ENCODE measurements around the gene TXK. TPM values are rescaled to one million over a fixed set of nuclear protein-coding genes. Genes with fewer than 3 reads are reported as not detected.

TXK gene
- total and polyA plus RNA-seq, 2 of the 13 experiments (the other 11 are each of a cell fraction or from before 2014, with no cell fraction given): not detected

DNA sequence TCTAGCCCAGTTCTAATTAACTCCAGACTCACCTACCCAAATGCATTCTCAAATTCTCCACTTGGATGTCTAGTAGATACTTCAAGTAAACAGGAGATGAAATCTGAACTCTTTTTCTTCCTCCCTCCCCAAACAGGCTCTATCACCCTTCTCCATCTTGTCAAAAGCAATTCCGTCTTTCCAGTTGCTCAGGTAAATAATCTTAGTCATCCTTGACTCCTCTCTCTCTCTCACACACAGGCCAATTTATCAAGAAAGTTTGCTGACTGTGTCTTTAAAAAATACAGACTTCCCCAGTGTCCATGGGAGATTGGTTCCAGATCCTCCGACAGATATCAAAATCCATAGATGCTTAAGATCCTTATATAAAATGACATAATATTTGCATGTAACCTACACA is 12.9 kb downstream of the TXK start:
- ChIA-PET POLR2A (no interaction called here), CTCF (ENCODE audit: low intra/inter-chr PET ratio, low total read pairs) (no interaction called here)
- TF ChIP-seq, protein P1, sequence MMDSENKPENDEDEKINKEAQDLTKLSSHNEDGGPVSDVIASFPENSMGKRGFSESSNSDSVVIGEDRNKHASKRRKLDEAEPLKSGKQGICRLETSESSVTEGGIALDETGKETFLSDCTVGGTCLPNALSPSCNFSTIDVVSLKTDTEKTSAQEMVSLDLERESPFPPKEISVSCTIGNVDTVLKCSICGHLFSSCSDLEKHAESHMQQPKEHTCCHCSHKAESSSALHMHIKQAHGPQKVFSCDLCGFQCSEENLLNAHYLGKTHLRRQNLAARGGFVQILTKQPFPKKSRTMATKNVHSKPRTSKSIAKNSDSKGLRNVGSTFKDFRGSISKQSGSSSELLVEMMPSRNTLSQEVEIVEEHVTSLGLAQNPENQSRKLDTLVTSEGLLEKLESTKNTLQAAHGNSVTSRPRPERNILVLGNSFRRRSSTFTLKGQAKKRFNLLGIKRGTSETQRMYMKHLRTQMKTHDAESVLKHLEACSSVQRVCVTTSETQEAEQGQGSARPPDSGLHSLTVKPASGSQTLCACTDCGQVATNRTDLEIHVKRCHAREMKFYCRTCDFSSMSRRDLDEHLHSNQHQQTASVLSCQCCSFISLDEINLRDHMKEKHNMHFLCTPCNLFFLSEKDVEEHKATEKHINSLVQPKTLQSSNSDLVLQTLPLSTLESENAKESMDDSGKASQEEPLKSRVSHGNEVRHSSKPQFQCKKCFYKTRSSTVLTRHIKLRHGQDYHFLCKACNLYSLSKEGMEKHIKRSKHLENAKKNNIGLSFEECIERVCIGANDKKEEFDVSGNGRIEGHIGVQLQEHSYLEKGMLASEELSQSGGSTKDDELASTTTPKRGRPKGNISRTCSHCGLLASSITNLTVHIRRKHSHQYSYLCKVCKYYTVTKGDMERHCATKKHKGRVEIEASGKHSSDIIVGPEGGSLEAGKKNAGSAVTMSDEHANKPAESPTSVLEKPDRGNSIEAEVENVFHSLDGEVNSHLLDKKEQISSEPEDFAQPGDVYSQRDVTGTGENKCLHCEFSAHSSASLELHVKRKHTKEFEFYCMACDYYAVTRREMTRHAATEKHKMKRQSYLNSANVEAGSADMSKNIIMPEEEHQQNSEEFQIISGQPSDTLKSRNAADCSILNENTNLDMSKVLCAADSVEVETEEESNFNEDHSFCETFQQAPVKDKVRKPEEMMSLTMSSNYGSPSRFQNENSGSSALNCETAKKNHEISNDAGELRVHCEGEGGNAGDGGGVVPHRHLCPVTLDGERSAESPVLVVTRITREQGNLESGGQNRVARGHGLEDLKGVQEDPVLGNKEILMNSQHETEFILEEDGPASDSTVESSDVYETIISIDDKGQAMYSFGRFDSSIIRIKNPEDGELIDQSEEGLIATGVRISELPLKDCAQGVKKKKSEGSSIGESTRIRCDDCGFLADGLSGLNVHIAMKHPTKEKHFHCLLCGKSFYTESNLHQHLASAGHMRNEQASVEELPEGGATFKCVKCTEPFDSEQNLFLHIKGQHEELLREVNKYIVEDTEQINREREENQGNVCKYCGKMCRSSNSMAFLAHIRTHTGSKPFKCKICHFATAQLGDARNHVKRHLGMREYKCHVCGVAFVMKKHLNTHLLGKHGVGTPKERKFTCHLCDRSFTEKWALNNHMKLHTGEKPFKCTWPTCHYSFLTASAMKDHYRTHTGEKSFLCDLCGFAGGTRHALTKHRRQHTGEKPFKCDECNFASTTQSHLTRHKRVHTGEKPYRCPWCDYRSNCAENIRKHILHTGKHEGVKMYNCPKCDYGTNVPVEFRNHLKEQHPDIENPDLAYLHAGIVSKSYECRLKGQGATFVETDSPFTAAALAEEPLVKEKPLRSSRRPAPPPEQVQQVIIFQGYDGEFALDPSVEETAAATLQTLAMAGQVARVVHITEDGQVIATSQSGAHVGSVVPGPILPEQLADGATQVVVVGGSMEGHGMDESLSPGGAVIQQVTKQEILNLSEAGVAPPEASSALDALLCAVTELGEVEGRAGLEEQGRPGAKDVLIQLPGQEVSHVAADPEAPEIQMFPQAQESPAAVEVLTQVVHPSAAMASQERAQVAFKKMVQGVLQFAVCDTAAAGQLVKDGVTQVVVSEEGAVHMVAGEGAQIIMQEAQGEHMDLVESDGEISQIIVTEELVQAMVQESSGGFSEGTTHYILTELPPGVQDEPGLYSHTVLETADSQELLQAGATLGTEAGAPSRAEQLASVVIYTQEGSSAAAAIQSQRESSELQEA (CRISPR knock-in tag; IDR thresholded peaks at IDR 0.05; ENCODE audit: not compliant biosample characterization): no peak
- TF ChIP-seq ARHGAP35 (CRISPR knock-in tag; IDR thresholded peaks at IDR 0.05; ENCODE audit: borderline replicate concordance) (no peak), FOXK1 (CRISPR knock-in tag; IDR thresholded peaks at IDR 0.05; ENCODE audit: borderline replicate concordance, low read depth) (no peak), ZNF274 (CRISPR knock-in tag; IDR thresholded peaks at IDR 0.05) (no peak), ZBTB7A (CRISPR knock-in tag; IDR thresholded peaks at IDR 0.05) (no peak), SALL1 (CRISPR knock-in tag; IDR thresholded peaks at IDR 0.05) (no peak), U2AF2 (IDR thresholded peaks at IDR 0.05; ENCODE audit: low read depth, low read length) (no peak), ELF3 (CRISPR knock-in tag; IDR thresholded peaks at IDR 0.05) (no peak)
- TF ChIP-seq, protein P2, sequence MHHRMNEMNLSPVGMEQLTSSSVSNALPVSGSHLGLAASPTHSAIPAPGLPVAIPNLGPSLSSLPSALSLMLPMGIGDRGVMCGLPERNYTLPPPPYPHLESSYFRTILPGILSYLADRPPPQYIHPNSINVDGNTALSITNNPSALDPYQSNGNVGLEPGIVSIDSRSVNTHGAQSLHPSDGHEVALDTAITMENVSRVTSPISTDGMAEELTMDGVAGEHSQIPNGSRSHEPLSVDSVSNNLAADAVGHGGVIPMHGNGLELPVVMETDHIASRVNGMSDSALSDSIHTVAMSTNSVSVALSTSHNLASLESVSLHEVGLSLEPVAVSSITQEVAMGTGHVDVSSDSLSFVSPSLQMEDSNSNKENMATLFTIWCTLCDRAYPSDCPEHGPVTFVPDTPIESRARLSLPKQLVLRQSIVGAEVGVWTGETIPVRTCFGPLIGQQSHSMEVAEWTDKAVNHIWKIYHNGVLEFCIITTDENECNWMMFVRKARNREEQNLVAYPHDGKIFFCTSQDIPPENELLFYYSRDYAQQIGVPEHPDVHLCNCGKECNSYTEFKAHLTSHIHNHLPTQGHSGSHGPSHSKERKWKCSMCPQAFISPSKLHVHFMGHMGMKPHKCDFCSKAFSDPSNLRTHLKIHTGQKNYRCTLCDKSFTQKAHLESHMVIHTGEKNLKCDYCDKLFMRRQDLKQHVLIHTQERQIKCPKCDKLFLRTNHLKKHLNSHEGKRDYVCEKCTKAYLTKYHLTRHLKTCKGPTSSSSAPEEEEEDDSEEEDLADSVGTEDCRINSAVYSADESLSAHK (CRISPR knock-in tag; IDR thresholded peaks at IDR 0.05; ENCODE audit: borderline replicate concordance): no peak
- BruUV-seq (replicated peaks): no TSS peak
- 24% methylated on average over 2 of the region's 2 CpGs for WGBS (ENCODE audit: low lambda C conversion rate)
- no peak for ATAC-seq
- no peak overlapping the region for H2AFZ ChIP-seq (ENCODE audit: low read length)
- no peak for FAIRE-seq
- H4K20me1 ChIP-seq (ENCODE audit: insufficient read depth, low read length): no peaks in the 10 kb centered on the region
- no peak for DNase-seq (ENCODE audit: low spot score)
- no peak overlapping the region for H3K4me3 ChIP-seq (replicated peaks in 1 of 3; ENCODE audit: insufficient read depth in 1 of 3, low read depth in 2 of 3, low read length in 3 of 3)
- no peaks in the 10 kb centered on the region for H3K4me1 ChIP-seq (ENCODE audit: insufficient read depth, low read length)
- H3K36me3 ChIP-seq (replicated peaks in 1 of 2; ENCODE audit: control insufficient read depth in 1 of 2, insufficient read depth in 2 of 2, low read length in 2 of 2): no peaks in the 10 kb centered on the region
- intact Hi-C loops (cut with micrococcal nuclease; ENCODE audit: unreplicated experiment) (no loop called here), in situ Hi-C loops (cut with HindIII; ENCODE audit: extremely low pct_ligation_motif_present, low pct_unique_long_range_greater_than_20kb) (no loop called here)
- H3K4me2 ChIP-seq (ENCODE audit: low read depth, low read length): no peak overlapping the region
- no peaks in the 10 kb centered on the region for H3K27me3 ChIP-seq (ENCODE audit: control insufficient read depth in 1 of 2, insufficient read depth in 2 of 2, low read length in 2 of 2)
- H3K79me2 ChIP-seq (ENCODE audit: insufficient read depth, low read length): no peaks in the 10 kb centered on the region
- no peak overlapping the region for H3K9ac ChIP-seq (ENCODE audit: insufficient read depth, low read depth, low read length)
- no peaks in the 10 kb centered on the region for H3K9me3 ChIP-seq (ENCODE audit: low read length)
- no peak overlapping the region for H3K27ac ChIP-seq (ENCODE audit: extremely low read length, insufficient read depth, low read length)

All from HepG2 (cell line).